Gastrocnemius medialis (tissue), 4 donors: ENCODE data around the gene AGAP1. TPM values are rescaled to one million over a fixed set of nuclear protein-coding genes. Genes with fewer than 3 reads are reported as not detected.
"Not testable (repeated sequence)": the region's sequence is repeated elsewhere in the genome, so short reads cannot be mapped to it uniquely, and the experiment has no call there.

Source experiments
- ATAC-seq, 2 donors: fragments of 150-250 bp; one replicate each; pipeline ENCODE4 v1.9.1; 2016
- DNase-seq, 2 donors: peaks; one replicate each; pipeline ENCODE4 v3.0.0-alpha.2; 2019
- H3K27ac ChIP-seq, 4 donors: fragments of 200-600 bp; sonication (generic); 1 replicate in 1 of 4; 2 replicates in 3 of 4; pipeline ENCODE4 v1.5.1; 2016 to 2018; ENCODE audit warnings: mild to moderate bottlenecking in 2 of 4, moderate library complexity in 1 of 4
- H3K27me3 ChIP-seq, 3 donors: fragments of 200-600 bp; sonication (generic) in 2 of 3; 1 replicate in 1 of 3; 2 replicates in 2 of 3; pipeline versions ENCODE4 v1.5.1 to v1.6.0; 2016 to 2019; ENCODE audit warnings: mild to moderate bottlenecking in 1 of 3, moderate library complexity in 1 of 3
- H3K36me3 ChIP-seq, 2 donors: fragments of 200-600 bp; sonication (generic) in 1 of 2; one replicate each; pipeline ENCODE4 v1.5.1; 2017 to 2018
- H3K4me1 ChIP-seq, 2 donors: fragments of 200-600 bp; sonication (generic) in 1 of 2; one replicate each; pipeline ENCODE4 v1.5.1; 2016 to 2017; ENCODE audit warnings: mild to moderate bottlenecking in 2 of 2
- H3K4me3 ChIP-seq, 4 donors: fragments of 200-600 bp; sonication (generic) in 3 of 4; 1 replicate in 1 of 4; 2 replicates in 3 of 4; pipeline ENCODE4 v1.5.1; 2016 to 2019; ENCODE audit warnings: mild to moderate bottlenecking in 2 of 4
- H3K9me3 ChIP-seq, 3 donors: fragments of 200-600 bp; sonication (generic) in 2 of 3; 1 replicate in 1 of 3; 2 replicates in 2 of 3; pipeline ENCODE4 v1.5.1; 2016 to 2019
- POLR2A ChIP-seq, 2 donors: fragments of 450-650 bp; IDR thresholded peaks; one replicate each; pipeline ENCODE4 v1.6.1; 2017; ENCODE audit warnings: antibody characterized with exemption in 2 of 2, mild to moderate bottlenecking in 2 of 2, moderate library complexity in 2 of 2
- in situ Hi-C, 4 donors: fragments of 200-750 bp; cut with MboI; loops; one replicate each; pipeline versions ENCODE4 v1.15.0 to v1.8.0; 2017; ENCODE audit warnings: low sequenced_read_pairs in 4 of 4
- intact Hi-C: fragments of 100-400 bp; cut with DNase I; formaldehyde crosslinking; loops from one replicate; pipeline ENCODE4 v1.15.1; 2023; ENCODE audit warnings: low total_unique reads
- total RNA-seq, 4 donors: library from RNA; depleted of rRNA; stranded (reverse); fragments of >200 nt; gene quantifications; one replicate each; pipeline versions ENCODE4 v1.1.0 to v1.2.3, GENCODE V29; 2016
- TF ChIP-seq, protein P1 (sequence below), 5 experiments: fragments of 450-650 bp in 3 of 5; fragments of 200-600 bp in 2 of 5; sonication (generic) in 2 of 5; IDR thresholded peaks in 4 of 5; conservative IDR thresholded peaks in 1 of 5; 1 replicate in 4 of 5; 2 replicates in 1 of 5; pipeline ENCODE4 v1.5.1; 2016 to 2019; ENCODE audit warnings: antibody characterized with exemption in 5 of 5, mild to moderate bottlenecking in 3 of 5, moderate library complexity in 3 of 5

Gene AGAP1
- total RNA-seq, 4 donors from 2014 or later = 8.5 to 26.8 (median 14.4) TPM

DNA sequence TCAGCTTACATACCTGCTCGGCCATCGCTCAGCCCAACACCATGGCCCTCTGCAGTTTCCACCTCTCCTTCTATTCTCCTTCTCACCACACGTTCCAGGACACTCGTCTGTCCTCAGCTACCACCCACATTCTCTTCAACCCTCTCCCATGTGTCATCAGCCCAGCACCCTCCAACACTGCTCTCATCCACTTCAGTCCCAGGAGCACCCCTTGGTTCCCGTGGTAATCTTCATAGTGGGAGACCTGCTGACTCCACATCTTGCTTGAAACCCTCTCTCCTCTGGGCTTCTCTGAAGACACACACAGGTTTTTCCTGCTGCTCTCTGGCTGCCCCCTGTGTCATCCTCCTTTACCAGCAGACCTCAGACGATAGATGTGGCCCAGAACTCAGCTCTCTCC lies 445.6 kb downstream of the AGAP1 start:
- DNase-seq (no peak), ATAC-seq (no peak)
- H3K27me3 ChIP-seq = no peaks in the 10 kb centered on the region
- H3K4me1 ChIP-seq = no peaks in the 10 kb centered on the region
- no peak for TF ChIP-seq POLR2A (IDR thresholded peaks at IDR 0.05)
- TF ChIP-seq, protein P1, sequence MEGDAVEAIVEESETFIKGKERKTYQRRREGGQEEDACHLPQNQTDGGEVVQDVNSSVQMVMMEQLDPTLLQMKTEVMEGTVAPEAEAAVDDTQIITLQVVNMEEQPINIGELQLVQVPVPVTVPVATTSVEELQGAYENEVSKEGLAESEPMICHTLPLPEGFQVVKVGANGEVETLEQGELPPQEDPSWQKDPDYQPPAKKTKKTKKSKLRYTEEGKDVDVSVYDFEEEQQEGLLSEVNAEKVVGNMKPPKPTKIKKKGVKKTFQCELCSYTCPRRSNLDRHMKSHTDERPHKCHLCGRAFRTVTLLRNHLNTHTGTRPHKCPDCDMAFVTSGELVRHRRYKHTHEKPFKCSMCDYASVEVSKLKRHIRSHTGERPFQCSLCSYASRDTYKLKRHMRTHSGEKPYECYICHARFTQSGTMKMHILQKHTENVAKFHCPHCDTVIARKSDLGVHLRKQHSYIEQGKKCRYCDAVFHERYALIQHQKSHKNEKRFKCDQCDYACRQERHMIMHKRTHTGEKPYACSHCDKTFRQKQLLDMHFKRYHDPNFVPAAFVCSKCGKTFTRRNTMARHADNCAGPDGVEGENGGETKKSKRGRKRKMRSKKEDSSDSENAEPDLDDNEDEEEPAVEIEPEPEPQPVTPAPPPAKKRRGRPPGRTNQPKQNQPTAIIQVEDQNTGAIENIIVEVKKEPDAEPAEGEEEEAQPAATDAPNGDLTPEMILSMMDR (IDR thresholded peaks at IDR 0.05 in 4 of 5, conservative IDR thresholded peaks at IDR 0.05 in 1 of 5) = no peak
- H3K9me3 ChIP-seq = no peaks in the 10 kb centered on the region
- H3K27ac ChIP-seq = no peak overlapping the region
- H3K4me3 ChIP-seq = no peak overlapping the region
- in situ Hi-C loops = no loop called here
- intact Hi-C loops = no loop called here
- H3K36me3 ChIP-seq = no peaks in the 10 kb centered on the region

DNA sequence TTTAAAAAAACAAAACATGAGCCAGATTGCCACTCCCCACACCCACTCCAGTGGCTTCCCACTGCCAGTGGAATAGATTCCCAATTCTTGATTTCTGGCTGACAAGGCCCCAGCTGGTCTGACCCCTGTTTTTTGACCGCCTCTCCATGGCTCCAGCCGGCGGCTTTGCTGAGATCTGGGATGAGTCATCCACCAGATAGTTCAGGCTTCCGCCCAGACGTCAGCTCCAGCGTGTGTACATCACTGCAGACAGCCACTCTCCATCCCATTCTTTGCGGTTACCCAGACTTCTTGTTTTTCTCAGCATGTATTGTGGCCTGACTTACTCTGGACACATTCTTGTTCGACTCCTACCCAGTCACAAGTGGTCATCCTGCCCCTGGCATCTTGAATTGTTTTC lies 446.5 kb downstream of the AGAP1 start:
- Histone ChIP-seq H3K27me3 (no peaks in the 10 kb centered on the region), H3K36me3 (no peaks in the 10 kb centered on the region), H3K4me3 (no peak overlapping the region), H3K4me1 (no peaks in the 10 kb centered on the region), H3K9me3 (no peaks in the 10 kb centered on the region), H3K27ac (no peak overlapping the region)
- in situ Hi-C loops (no loop called here), intact Hi-C loops (no loop called here)
- ATAC-seq (peak in 1 of 2 donors; percentile 42), DNase-seq (no peak)
- TF ChIP-seq POLR2A (IDR thresholded peaks at IDR 0.05) = no peak
- TF ChIP-seq, protein P1 (IDR thresholded peaks at IDR 0.05 in 4 of 5, conservative IDR thresholded peaks at IDR 0.05 in 1 of 5) = no peak

DNA sequence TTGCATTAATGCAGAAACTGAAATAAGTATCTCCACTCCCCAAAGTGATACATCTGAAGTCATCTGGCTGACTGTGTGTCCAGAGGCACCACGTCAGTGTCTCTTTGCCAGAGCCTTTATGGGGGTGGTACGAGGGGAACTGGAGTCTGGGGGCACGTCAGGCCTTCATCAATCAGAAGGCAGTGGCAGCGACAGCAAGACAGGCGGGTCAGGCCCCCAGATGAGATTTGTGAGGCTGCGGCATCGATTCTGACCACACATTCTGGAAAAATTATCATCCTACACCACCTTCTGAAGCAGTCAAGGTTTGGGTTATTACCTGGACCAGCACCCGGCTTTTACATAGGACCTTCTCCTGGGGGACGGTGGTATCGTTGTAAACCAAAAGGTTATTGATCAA lies 450.7 kb downstream of the AGAP1 start:
- Histone ChIP-seq H3K36me3 (no peaks in the 10 kb centered on the region), H3K4me3 (no peak overlapping the region), H3K9me3 (no peaks in the 10 kb centered on the region), H3K4me1 (no peaks in the 10 kb centered on the region), H3K27ac (no peak overlapping the region), H3K27me3 (no peaks in the 10 kb centered on the region)
- in situ Hi-C loops (no loop called here), intact Hi-C loops (no loop called here)
- ATAC-seq (no peak), DNase-seq (no peak)
- TF ChIP-seq POLR2A (IDR thresholded peaks at IDR 0.05) = no peak
- TF ChIP-seq, protein P1 (IDR thresholded peaks at IDR 0.05 in 4 of 5, conservative IDR thresholded peaks at IDR 0.05 in 1 of 5) = no peak

DNA sequence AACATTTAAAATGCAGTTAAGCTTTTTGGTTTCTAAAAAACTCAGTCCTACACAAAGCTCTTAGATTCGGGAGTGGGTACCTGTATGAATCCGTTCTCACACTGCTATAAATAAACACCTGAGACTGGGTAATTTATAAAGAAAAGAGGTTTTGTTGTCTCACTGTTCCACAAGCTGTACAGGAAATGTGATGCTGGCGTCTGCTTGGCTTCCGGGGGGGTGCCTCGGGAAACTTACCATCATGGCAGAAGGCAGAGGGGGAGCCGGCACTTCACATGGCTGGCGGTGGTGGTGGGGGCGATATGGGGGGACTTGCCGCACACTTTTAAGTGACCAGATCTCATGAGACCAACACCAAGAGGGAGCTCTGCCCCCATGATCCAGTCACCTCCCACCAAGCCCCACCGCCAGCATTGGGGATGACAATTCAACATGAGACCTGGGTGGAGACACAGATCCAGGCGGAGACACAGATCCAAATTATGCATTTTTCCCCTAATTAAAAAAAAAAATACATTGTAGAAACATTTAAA lies 451.8 kb downstream of the AGAP1 start:
- intact Hi-C loops = no loop called here
- no peak for ATAC-seq
- TF ChIP-seq, protein P1 (IDR thresholded peaks at IDR 0.05 in 4 of 5, conservative IDR thresholded peaks at IDR 0.05 in 1 of 5) = no peak
- no peak for TF ChIP-seq POLR2A (IDR thresholded peaks at IDR 0.05)

DNA sequence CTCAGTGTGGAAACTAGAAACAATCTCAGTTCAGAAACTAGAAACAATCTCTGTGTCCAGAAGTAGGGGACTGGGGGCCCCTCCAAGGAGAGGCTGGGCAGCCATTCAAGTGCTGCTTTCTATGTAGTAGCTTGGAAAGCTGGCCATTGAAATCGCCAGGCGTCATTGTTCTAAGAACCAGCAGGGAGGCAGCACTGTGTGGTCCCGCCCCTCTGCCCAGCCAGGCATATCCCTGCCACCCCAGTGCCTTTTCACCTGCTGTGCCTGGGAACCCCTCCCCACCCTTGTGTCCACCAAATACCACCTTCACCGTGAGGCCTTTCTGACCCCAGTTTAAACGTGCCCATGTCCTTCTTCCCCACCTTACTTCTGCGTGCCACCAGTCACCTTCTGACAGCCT lies 452.7 kb downstream of the AGAP1 start:
- in situ Hi-C loops = no loop called here
- Histone ChIP-seq H3K36me3 (no peaks in the 10 kb centered on the region), H3K4me3 (no peak overlapping the region), H3K4me1 (no peaks in the 10 kb centered on the region), H3K27ac (no peak overlapping the region), H3K9me3 (no peaks in the 10 kb centered on the region), H3K27me3 (no peaks in the 10 kb centered on the region)
- no peak for DNase-seq
- intact Hi-C loops = no loop called here
- no peak for ATAC-seq
- TF ChIP-seq POLR2A (IDR thresholded peaks at IDR 0.05) = no peak

More for the DNA sequence above, 451.8 kb downstream of the AGAP1 start:
- Histone ChIP-seq H3K27ac (no peak overlapping the region), H3K9me3 (no peaks in the 10 kb centered on the region), H3K27me3 (no peaks in the 10 kb centered on the region), H3K4me1 (no peaks in the 10 kb centered on the region), H3K4me3 (no peak overlapping the region), H3K36me3 (no peaks in the 10 kb centered on the region)
- in situ Hi-C loops = no loop called here
- DNase-seq = no peak

DNA sequence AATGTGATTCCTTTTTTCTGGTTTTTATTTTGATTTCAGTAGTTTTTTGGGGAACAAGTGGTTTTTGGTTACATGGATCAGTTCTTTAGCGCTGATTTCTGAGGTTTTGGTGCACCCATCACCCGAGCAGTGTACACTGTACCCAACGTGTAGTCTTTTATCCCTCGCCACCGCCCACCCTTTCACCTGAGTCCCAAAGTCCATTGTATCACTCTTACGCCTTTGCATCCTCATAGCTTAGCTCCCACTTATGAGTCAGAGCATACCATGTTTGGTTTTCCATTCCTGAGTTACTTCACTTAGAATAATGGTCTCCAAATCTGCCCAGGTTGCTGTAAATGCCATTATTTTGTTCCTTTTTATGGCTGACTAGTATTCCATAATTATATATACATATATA lies 453.2 kb downstream of the AGAP1 start:
- DNase-seq, intact Hi-C loops, H3K36me3 ChIP-seq, H3K4me1 ChIP-seq, in situ Hi-C loops, H3K27ac ChIP-seq, ATAC-seq, H3K27me3 ChIP-seq, H3K4me3 ChIP-seq, H3K9me3 ChIP-seq: not testable (repeated sequence)
